ENCODE data around the gene TMTC3.
"Not testable (repeated sequence)": the region's sequence is repeated elsewhere in the genome, so short reads cannot be mapped to it uniquely, and the experiment has no call there.

Gene TMTC3

DNA sequence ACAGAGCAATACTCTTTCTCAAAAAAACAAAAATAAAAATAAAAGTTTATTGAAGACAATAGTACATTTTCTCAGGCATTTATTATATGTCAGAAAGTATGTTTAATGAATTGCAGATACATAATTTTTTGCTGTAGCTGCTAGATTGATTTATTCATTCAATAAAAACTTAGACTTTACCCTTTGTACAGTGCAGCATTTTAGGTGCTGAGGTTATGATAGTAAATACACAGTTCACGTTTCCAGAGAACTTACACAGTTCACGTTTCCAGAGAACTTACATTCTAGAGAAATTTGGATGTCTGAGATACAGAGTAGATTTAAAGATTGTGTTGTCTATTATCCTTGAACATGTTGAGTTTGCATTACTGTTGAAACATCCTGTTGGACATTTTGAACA, 25.3 kb downstream of the TMTC3 start:
- DNase-seq = no peak

DNA sequence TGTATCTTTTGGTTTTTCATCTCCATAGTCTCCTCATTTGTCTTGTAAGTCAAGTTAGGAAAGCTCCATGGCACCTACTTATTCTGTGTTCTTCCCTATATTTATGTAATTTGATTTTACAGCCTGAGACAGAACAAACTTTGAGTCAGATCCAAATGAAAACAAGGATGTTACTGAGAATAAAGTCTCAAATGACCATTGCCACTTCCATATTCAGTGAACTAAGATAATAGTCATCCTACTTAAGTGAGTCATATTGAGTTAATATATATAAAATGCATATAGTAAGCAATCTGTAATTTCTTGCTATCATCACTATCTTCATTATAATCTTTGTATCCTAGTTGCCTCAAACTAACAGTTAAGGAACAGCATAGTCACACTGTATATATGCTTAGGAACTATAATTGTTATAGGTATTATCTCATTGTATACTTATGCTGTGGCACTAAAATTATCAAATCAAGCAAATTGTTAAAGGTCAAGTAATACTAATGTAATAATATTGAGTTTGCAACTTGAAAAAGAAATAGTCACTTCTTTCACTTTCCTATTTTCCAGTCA, 30.8 kb downstream of the TMTC3 start:
- DNase-seq = no peak

DNA sequence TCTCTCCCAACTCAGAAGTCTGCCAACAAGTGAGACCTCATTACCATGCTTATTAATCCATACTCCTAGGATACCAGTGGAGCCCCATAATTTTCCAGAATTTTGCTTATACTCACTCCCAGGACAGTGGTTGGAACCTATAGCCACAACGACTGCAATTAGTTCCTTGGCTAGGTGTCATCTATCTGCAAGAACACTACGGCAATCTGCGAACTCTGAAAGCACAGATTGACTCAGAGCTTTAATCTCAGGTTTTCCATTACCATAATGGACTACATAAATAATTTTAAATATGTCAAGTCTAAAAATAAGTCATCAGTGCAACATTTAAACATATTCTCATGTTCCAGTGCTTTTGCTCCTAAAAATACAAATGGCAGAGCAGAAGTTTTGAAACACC, 33.4 kb downstream of the TMTC3 start:
- DNase-seq = no peak

DNA sequence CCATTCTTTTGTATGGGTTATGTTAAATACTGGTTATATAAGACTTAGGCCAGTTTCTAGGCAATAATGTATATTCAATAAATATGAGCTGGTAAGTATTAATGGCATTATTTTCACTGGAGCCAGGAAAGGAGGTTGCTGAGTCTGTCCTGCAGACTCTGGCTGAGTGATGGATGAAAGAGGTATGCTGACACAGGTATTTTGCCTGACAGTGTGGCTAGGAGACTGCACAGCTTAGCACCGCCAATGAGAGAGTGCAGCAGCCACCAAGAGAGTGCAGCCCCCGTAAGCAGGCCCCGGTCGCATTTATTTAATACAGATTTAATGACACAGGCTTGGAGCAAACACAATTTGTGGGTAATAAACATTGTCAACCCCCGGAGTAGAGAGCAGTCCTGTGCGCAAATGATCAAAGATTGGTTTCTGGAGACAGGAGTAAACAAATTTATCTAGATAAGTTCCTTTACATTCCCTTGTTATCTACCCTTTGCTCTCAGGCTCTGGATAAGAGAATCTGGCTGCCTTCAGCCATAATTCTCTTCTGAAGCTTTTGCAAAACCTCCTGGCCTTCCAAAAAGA, 37.4 kb downstream of the TMTC3 start:
- no peak for DNase-seq

DNA sequence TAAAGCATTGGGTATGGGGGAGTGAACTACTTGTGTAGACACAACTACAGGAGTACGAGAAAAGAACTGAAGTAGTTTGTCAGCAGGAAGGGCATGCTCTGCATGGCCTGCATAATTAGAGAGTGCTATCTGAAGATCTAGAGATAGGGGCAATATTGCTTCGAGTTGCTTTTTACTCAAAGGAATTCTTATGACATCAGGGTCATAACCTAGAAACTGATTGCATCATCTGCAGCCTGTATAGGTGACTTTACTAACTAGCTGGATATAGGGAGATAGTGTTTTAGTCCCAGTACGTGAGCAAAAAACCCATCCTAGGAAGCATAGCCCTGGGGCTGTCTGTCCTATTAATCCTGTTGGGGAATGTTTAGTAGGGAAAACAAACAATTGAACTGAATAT, 39.8 kb downstream of the TMTC3 start:
- no peak for DNase-seq

DNA sequence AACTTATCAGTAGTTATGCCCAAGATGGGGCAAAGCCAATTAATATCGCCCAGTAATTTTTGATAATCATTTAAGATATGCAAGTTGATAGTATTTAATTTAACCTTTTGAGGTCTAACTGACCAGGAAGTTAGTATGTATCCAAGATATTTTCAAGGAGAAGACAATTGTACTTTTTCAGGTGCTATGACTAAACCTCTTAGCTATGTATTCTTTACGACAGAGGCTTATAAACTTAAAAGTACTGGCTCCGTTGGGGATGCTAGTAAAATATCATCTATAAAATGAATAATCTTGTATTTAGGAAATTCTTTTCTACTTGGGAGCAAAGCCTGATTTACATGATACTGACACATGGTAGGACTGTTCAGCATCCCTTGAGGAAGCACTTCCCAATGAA, 40.3 kb downstream of the TMTC3 start:
- no peak for DNase-seq

DNA sequence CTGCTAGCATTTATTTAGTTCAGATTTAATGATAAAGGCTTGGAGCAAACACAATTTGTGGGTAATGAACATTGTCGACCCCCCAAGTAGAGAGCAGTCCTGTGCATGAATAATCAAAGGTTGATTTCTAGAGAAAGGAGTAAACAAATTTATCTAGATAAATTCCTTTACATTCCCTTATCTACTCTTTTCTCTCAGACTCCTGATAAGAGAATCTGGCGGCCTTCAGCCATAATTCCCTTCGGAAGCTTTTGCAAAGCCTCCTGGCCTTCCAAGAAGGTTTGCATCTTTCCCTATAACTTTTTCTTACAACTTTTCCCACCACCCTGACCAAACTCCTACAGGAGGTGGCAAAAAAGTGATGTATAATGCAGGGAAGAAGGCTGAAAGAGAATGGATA, 42.1 kb downstream of the TMTC3 start:
- no peak for DNase-seq

DNA sequence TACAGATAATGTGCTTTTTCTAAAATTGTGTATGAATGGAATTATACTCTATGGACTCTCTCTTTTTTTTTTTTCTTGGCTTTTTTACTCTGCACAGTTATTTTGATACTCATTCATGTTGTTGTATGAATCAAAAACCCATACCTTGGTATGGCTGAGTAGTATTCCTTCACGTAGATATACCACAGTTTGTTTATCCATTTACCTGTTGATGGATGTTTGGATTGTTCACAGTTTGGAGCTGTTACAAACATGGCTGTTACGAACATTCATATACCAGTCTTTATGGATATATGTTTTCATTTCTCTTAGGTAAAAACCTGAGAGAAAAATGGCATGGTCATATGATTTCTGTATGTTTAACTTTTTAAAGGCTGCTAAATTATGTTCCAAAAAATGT, 43.2 kb downstream of the TMTC3 start:
- no peak for DNase-seq

DNA sequence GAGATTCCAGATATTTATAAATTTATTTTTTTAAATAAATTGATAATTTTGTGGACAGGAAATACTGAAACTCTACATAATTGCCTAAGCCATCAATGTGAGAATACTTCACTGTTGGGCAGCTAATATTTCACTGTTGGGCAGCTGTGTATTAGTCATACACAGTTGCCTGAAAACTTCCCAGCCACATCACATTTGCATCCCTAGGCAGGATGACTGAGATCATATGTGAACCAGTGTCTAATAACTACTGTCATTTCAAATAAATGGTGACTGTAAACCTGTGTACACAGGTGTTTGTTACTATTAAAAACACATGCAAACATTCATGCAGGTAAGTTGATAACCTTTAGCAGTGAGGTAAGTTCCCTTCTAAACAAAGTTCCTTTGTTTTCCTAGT, 43.9 kb downstream of the TMTC3 start:
- DNase-seq = no peak

DNA sequence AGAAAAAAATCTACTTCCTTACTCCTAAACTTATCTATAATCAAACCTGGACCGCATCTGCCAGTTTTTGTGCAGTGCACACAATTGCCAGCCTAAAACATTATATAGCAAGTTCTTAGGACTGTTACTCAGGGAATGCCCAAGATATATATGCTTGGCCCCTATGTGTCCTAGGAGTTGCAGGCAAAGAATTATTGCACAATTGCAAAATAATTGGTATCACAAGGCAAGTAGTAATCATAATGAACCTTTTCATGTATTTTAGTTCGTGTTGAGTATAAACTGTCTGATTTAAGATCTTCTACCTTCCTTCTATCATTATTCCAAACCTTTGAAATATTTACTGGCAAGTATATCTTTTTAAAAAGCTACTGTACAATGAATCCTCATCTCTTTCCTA, 45.5 kb downstream of the TMTC3 start:
- DNase-seq = no peak

DNA sequence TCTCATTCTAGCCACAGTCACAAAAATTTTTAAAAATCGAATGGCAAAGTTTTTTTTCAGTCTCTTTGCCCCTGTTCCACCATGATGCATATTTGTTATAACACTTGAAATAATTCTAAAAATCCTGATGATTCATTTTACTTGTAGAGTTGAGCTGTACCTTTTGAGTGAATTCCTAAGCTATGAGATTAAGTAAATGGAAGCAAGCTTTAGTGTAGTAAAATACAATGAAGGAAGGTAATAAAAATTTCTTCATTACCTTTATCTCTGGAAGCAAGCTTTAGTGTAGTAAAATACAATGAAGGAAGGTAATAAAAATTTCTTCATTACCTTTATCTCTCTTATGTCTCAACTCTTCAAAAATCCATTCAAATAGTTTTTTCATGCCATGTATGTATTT, 46.1 kb downstream of the TMTC3 start:
- DNase-seq = no peak

DNA sequence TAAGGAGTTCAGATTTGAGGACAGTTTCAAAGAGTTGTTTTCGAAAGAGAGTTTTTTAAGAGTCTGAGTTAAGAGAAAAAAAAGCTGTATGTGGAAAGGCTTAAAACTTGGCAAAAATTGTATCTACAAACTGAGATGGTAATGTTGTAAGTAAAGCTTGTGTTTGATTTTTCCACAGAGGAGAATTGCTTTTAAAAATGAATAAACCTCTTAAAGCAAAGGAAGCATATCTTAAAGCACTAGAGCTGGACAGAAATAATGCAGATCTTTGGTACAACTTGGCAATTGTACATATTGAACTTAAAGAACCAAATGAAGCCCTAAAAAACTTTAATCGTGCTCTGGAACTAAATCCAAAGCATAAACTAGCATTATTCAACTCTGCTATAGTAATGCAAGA, 50.3 kb downstream of the TMTC3 start:
- DNase-seq = no peak

DNA sequence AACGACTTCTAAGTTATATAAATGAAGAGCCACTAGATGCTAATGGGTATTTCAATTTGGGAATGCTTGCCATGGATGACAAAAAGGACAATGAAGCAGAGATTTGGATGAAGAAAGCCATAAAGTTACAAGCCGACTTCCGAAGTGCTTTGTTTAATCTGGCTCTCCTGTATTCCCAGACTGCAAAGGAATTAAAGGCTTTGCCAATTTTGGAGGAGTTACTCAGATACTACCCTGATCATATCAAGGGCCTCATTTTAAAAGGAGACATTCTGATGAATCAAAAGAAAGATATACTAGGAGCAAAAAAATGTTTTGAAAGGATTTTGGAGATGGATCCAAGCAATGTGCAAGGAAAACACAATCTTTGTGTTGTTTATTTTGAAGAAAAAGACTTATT, 52.8 kb downstream of the TMTC3 start:
- no peak for DNase-seq

DNA sequence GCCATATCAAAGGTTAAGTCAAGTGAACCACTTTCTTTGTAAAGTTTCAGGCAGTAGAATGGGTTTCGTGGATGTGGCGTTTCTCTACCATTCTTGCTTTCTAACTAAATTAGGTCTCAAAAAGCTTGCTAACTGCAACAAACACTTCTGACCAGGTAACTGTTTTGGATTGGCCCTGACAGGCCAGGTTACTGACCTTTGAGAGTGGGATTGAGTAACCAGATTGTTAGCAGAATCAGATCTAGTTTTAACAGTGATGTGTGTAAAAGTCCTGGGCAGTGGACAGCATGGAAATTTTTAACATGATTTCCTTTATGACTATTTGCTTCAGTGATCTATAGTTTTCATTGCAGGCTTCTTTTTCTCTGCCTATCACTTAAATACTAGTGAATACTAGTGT, 57.9 kb downstream of the TMTC3 start:
- DNase-seq = no peak

DNA sequence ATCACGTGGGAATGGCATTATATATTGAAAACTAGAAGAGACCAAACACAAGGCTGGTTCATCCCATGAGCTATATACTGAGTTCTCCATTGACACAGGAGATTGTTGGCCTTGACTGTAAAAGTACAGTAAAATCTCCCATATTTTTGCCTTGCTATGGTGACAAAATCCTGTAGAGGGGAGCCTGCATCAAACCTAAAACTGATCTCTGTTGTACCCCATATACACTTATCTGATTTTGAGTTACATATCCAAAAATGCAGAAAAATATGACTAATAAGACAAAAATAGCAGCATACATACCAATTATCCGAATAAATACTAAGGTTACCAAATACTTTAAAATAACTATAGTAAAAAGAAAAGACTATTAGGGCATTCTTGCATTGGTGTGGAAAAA, 60.4 kb downstream of the TMTC3 start:
- DNase-seq = no peak

DNA sequence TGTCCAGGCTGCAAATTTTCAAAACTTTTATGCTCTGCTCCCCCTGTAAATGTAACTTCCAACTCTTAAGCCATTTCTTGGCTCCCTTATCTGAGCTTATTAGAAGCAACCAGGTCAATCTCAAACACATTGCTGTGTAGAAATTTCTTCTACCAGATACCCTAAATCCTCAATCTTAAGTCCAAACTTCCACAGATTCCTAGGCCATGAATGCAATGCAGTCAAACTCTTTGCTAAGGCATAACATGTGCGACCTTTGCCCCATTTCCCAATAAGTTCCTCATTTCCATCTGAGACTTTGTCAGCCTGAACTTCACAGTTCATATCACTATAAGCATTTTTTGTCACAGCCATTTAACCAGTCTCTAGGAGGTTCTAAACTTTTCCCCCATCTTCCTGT, 64.5 kb downstream of the TMTC3 start:
- DNase-seq = no peak

DNA sequence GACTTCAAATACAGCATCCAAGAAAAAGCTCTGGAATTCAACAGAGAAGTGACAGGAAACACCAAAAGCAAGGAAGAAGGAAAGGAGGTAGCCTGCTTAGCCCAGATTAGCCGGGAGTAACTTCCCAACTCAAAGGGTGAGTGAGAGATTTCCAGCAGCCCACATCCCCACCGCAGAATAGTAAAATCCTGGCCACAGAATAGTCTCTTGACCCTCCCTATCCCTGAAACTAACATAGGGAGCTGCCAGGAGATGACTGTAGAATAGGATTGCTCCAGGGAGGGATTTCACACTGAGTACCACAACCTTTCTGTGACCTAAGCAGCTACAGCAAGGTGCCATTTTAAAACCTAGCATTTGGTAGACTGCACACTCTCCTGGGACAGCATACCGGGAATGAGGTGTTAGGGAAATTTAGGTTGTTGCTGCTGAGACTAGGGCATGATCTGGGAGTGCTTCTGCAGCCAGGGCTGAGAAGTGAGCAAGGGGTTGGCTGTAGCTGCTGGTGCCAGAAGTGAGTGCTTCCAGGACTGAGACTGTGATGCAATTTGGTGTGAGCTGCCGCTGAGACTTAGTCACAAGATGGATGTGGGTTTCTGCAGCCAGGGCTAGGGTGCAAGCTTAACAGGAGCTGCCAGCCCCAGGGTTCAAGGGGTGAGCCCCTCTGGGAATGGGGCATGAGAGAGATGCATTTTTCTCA, 66.0 kb downstream of the TMTC3 start:
- DNase-seq = no peak

DNA sequence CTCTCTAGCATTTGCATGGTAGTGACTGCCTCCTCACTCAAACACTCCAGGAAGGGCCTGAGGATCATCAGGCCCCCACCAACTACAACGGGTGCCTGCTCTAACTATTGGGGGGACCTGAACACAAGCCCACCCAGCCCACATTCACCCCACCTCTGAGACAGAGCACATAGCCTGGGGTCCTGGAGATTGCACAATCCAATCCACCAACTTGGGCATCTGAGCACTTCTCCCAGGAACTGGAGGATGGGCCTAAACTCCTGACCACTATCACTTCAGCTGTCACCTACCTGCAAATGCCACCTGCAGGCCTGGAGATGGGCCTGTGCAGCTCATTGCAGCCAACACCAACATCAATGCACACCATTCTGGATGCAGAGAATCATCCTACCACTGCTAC, 66.6 kb downstream of the TMTC3 start:
- DNase-seq = no peak

DNA sequence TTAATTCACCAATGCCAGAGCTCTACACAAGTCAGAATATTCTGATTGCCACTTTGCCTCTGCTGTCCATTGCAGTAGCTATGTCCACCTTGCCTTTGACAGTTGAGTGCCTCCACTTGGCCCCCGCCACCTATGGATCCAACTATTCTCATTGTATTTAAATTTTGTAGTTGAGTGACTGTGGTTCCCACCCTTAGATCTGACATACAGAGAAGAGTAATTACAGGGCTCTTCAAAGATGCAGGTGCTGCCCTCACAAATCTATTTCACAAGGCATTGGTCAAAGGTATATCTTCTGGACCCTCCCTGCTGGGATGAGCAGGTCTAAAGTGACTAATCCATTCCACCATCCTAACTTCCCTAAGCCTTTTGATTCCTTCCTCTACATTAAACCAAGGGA, 68.2 kb downstream of the TMTC3 start:
- DNase-seq = not testable (repeated sequence)

DNA sequence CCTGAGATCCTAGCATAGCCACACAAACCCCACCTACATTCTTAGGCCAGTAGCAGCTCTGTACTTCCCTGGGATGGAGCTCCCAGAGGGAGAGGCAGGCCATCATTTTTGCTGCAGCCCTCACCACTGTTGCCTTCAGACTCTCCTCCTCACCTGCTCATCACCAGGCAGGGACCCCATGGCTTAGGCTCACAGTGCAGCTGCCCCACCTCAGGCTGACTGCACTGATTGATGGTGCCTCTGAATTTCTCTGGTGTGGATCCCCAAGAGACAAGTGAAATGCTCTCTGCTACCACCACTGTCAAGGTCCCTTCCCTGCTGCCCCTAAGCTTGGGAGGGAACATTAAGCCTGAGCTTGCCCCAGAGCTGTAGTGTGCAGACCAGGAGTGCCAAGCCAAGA, 76.2 kb downstream of the TMTC3 start:
- no peak for DNase-seq

DNA sequence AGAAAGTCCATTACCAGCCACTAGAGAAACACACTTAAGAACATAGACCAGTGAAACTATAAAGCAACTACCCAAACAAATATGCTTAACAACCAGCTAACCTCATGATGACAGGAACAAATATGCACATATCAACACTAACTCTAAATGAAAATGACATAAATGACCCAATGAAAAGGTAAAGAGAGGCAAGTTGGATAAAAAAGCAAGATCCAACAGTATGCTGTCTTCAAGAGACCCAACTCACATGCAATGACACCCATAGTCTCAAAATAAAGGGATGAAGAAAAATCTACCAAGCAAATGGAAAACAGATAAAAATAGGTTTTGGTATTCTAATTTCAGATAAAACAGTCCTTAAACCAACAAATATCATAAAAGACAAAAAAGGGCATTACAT, 77.8 kb downstream of the TMTC3 start:
- DNase-seq = no peak

DNA sequence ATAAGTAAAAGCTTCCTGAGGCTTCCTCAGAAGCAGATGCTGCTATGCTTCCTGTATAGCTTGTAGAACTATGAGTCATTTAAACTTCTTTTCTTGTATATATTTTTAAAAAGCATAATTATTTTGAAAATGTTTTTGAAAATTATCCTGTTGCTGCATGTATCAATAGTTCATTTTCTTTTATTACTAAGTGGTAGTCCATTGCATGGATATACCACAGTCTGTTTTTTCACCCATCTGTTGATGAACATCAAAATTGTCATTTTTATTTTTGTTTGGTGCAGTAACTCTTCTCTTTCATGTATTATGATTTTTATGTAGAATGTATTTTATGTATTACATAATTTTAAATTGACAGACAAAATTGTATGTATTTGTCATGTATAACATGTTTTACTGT, 81.4 kb downstream of the TMTC3 start:
- DNase-seq = no peak

DNA sequence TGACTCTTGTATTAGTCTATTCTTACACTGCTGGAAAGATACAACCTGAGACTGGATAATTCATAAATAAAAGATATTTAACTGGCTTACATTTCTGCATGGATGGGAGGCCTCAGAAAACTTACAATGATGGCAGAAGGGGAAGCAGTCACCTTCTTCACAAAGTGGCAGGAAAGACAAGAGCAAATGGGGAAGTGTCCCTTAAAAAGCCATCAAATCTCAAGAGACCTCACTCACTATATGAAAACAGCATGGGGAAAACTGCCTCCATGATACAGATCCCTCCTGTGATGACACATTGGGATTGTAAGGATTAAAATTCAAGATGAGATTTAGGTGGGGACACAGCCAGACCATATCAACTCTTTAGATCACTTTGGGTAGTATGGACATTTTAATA, 83.7 kb downstream of the TMTC3 start:
- DNase-seq = no peak

DNA sequence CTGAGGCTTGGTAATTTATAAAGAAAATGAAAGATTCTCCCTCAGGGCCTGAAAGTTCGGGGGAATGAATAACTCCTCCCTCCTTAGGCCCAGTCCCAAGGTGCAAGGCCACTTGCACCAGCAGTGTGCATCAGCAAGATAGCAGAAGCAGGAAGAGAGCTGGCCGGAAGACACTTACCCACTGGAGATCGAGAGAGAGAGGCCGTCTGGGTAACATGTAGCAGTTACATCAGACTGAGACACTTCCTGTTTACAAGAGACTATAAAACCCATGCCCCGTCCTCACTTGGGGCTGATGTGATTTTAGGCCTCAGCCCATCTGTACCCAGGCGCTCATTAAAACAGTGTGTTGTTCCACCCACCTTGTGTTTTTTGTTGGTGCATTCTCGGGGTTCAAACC, 85.2 kb downstream of the TMTC3 start:
- no peak for DNase-seq

DNA sequence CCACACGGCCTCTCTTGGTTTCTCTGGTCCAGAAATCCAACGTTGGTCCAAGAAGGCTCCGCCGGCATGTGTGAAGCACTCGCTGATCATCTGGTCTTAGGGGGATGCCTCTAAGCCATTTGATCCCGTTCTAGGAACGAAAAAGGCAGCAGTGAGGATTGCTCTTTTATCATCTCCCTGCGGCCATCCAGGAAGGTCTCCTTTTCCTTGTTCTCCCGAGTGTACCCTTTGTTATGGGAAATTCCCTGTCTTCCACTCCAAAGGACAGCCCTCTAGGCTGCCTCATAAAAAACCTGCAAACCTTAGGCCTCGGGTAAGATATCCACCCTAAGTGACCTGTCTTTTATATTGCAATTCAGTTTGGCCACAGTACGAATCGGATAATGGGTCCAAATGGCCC, 85.8 kb downstream of the TMTC3 start:
- DNase-seq = no peak

Data from activated CD4-positive, alpha-beta T cell treated with anti-CD3 and anti-CD28 coated beads, Interleukin-2, amount 50 U/mL, for 48 hours (primary cell).